Measurements from ENCODE around the gene TCHP. TPM values are rescaled to one million over a fixed set of nuclear protein-coding genes. Genes with fewer than 3 reads are reported as not detected.
A peak's percentile ranks its signal among the peaks of the same experiment; 100 is the strongest.

Gene TCHP
- total RNA-seq, 1 experiment from 2014 or later: 13.3 TPM

DNA sequence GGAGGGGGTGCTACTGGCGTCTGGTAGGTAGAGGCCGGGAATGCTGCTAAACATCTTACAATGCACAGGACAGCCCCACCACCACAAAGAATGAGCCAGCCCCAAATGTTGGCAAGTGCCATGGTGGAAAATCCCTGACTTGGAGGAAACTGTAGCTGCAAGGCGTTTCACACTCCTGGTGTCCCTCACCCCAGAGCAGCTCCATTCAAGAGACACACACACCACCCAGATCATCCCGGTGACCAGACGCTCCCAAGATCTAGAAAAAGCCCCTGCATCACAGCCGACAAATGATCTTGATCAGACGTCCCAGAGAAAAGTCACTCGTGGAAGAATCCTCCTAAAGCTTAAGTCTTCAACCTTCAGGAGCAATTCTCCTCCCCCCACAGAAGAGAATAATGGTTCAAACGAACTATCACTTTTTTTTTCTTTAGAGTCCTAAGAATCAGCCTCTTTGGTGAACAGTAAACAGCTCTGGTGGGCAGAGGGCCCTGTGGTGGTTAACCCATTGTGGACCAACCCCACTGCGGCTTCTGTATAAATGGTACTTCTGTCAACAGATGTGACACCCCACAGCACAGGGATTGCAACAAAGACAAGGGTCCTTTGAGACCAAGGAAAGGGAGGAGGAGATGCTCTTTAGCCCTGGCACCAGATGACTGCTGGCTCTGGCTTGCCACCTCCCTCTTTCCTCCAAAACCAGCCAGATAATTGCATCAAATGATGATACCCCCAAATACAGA is 22.4 kb upstream of the TCHP start:
- no peak overlapping the region for H2AK5ac ChIP-seq (ENCODE audit: insufficient read length, low read length)
- Mint-ChIP-seq H3K36me3 (ENCODE audit: insufficient read depth in 1 of 3, low read depth in 3 of 3) (no peaks in the 10 kb centered on the region; a peak in 2 of 7 replicates), H3K27me3 (ENCODE audit: low read depth) (peaks cover 4% of the 10 kb centered on the region), H3K9me3 (no peaks in the 10 kb centered on the region; a peak in 1 of 5 replicates), H3K27ac (no peak overlapping the region), H3K4me3 (peak overlapping the region in 1 of 2 experiments; percentile 35; a peak in 3 of 5 replicates), H3K4me1 (peaks cover 37 to 42% of the 10 kb centered on the region in 2 experiments)
- no peak overlapping the region for H4K8ac ChIP-seq (replicated peaks; ENCODE audit: insufficient read length, low read depth, low read length)
- H3K4me1 ChIP-seq (ENCODE audit: insufficient read depth, low read length): peaks cover 12% of the 10 kb centered on the region
- H3K56ac ChIP-seq (ENCODE audit: insufficient read length, low read depth, low read length): no peak overlapping the region
- no peak overlapping the region for H3K14ac ChIP-seq (ENCODE audit: insufficient read depth, low read length)
- H3K9ac ChIP-seq (ENCODE audit: extremely low read depth, insufficient read length, low read length): no peak overlapping the region
- H3K9me3 ChIP-seq (ENCODE audit: control insufficient read depth, low read depth, low read length): no peaks in the 10 kb centered on the region
- no peak overlapping the region for H2AFZ ChIP-seq (ENCODE audit: low read length)
- H3T11ph ChIP-seq (ENCODE audit: low read length): no peak overlapping the region
- H3K79me1 ChIP-seq (ENCODE audit: insufficient read depth, low read depth, low read length, poor library complexity, severe bottlenecking): no peaks in the 10 kb centered on the region
- no peak overlapping the region for H2BK15ac ChIP-seq (ENCODE audit: low read depth, low read length)
- no peak overlapping the region for H4K91ac ChIP-seq (ENCODE audit: insufficient read length, low read depth, low read length)
- no peak overlapping the region for H3K18ac ChIP-seq (ENCODE audit: insufficient read length, low read depth, low read length)
- no peak overlapping the region for H3K23ac ChIP-seq (ENCODE audit: insufficient read length, low read depth, low read length)
- WGBS (ENCODE audit: extremely low coverage, insufficient read length, low lambda C conversion rate): no CpG with 5 or more reads among the region's 10 CpGs
- TF ChIP-seq CTCF (conservative IDR thresholded peaks at IDR 0.05): no peak
- no peak overlapping the region for H4K5ac ChIP-seq (ENCODE audit: insufficient read length, low read depth, low read length)
- H3K4me2 ChIP-seq (ENCODE audit: insufficient read depth, insufficient read length, low read length): peak overlapping the region; percentile 8
- H3K23me2 ChIP-seq (ENCODE audit: insufficient read length, low read depth, low read length, poor library complexity, severe bottlenecking): peaks cover 11% of the 10 kb centered on the region
- no peak overlapping the region for H2BK5ac ChIP-seq (ENCODE audit: insufficient read length, low read length)
- H4K20me1 ChIP-seq (ENCODE audit: control insufficient read depth, insufficient read depth, insufficient read length): no peaks in the 10 kb centered on the region
- H3K4ac ChIP-seq (ENCODE audit: low read depth, low read length): no peak overlapping the region
- H3K27ac ChIP-seq (ENCODE audit: insufficient read length, low read depth, low read length): no peak overlapping the region
- DNase-seq: no peak
- no peak overlapping the region for H2BK12ac ChIP-seq (ENCODE audit: insufficient read length, low read depth, low read length)
- H2BK120ac ChIP-seq (ENCODE audit: low read depth, low read length, poor library complexity, severe bottlenecking): no peak overlapping the region
- no peak overlapping the region for H2BK20ac ChIP-seq (ENCODE audit: low read depth, low read length, poor library complexity, severe bottlenecking)
- H3K79me2 ChIP-seq (ENCODE audit: insufficient read depth, low read length): peaks cover 8% of the 10 kb centered on the region; the same call in 1 of the 2 replicates
- H3K27me3 ChIP-seq (ENCODE audit: insufficient read depth, low read length): no peaks in the 10 kb centered on the region

All from H9 (cell line).